HG03442 (cell line): ENCODE results near the gene SERPINA12.
"Not testable (repeated sequence)": the region's sequence is repeated elsewhere in the genome, so short reads cannot be mapped to it uniquely, and the experiment has no call there.

Source experiments
- ATAC-seq: cut with Tn5 transposase; IDR thresholded peaks from one replicate; pipeline ENCODE4 v1.9.1; 2021; ENCODE audit warnings: mild to moderate bottlenecking, moderate library complexity; ENCODE audit not compliant: unreplicated experiment

The SERPINA12 gene

GRCh38 chr14:94494085-94494484, 15.2 kb downstream of the SERPINA12 start:
- peak; percentile 80 for ATAC-seq

GRCh38 chr14:94491511-94491910, 17.8 kb downstream of the SERPINA12 start:
- no peak for ATAC-seq

- ATAC-seq, result no peak
Measured at GRCh38 chr14:94489336-94489735, 19.9 kb downstream of the SERPINA12 start.

- no peak for ATAC-seq
Measured at GRCh38 chr14:94486883-94487282, 22.4 kb downstream of the SERPINA12 start.

- ATAC-seq, result no peak
Measured at GRCh38 chr14:94485944-94486841, 23.1 kb downstream of the SERPINA12 start.

GRCh38 chr14:94484481-94484880, 24.8 kb downstream of the SERPINA12 start:
- ATAC-seq, result no peak

- ATAC-seq, result no peak
Measured at GRCh38 chr14:94483729-94484275, 25.5 kb downstream of the SERPINA12 start.

GRCh38 chr14:94483071-94483451, 26.2 kb downstream of the SERPINA12 start:
- peak; percentile 57 for ATAC-seq

- not testable (repeated sequence) for ATAC-seq
Measured at GRCh38 chr14:94482132-94483070, 26.9 kb downstream of the SERPINA12 start.

GRCh38 chr14:94481468-94482131, 27.7 kb downstream of the SERPINA12 start:
- no peak for ATAC-seq

- ATAC-seq, result no peak
Measured at GRCh38 chr14:94480809-94481208, 28.5 kb downstream of the SERPINA12 start.

GRCh38 chr14:94478420-94478819, 30.8 kb downstream of the SERPINA12 start:
- ATAC-seq, result no peak

GRCh38 chr14:94476023-94476422, 33.2 kb downstream of the SERPINA12 start, which contains the start of gene SERPINA9:
Gene SERPINA9, minus strand, starts transcription at chr14:94476197. Its CDS starts 6,357 bp downstream, at chr14:94469840.
- ATAC-seq, result no peak

- no peak for ATAC-seq
Measured at GRCh38 chr14:94474581-94475031, 34.7 kb downstream of the SERPINA12 start.

- ATAC-seq, result no peak
Measured at GRCh38 chr14:94473666-94474410, 35.4 kb downstream of the SERPINA12 start.

GRCh38 chr14:94472842-94473241, 36.4 kb downstream of the SERPINA12 start:
- ATAC-seq, result no peak

GRCh38 chr14:94471045-94471444, 38.2 kb downstream of the SERPINA12 start:
- no peak for ATAC-seq

- no peak for ATAC-seq
Measured at GRCh38 chr14:94470311-94470710, 39.0 kb downstream of the SERPINA12 start.

GRCh38 chr14:94469261-94469660, 40.0 kb downstream of the SERPINA12 start:
- ATAC-seq, result no peak
